Esophagus squamous epithelium (tissue), 4 donors: ENCODE measurements around the gene TBX3.

Experiments
- CTCF ChIP-seq, 6 experiments: fragments of 450-650 bp in 4 of 6; fragments of 200-600 bp in 2 of 6; sonication (generic) in 2 of 6; IDR thresholded peaks; one replicate each; pipeline ENCODE4 v1.5.1; 2016 to 2019; ENCODE audit warnings: antibody characterized with exemption in 6 of 6, mild to moderate bottlenecking in 4 of 6, moderate library complexity in 4 of 6
- POLR2A ChIP-seq, 4 donors: fragments of 450-650 bp; IDR thresholded peaks; one replicate each; pipeline ENCODE4 v1.6.1; 2017; ENCODE audit warnings: antibody characterized with exemption in 4 of 4, mild to moderate bottlenecking in 4 of 4, moderate library complexity in 3 of 4

- no peak for TF ChIP-seq POLR2A (IDR thresholded peaks at IDR 0.05)
- no peak for TF ChIP-seq CTCF (IDR thresholded peaks at IDR 0.05)
Observed at GRCh38 chr12:114658002-114658441, 26.0 kb downstream of the TBX3 start.
